Myocyte (in vitro differentiated cells): ENCODE measurements around the gene KATNB1. TPM values are rescaled to one million over a fixed set of nuclear protein-coding genes. Genes with fewer than 3 reads are reported as not detected.
"Not testable (repeated sequence)": the region's sequence is repeated elsewhere in the genome, so short reads cannot be mapped to it uniquely, and the experiment has no call there.

Source experiments
- DNase-seq: peaks from one replicate; pipeline ENCODE4 v3.0.0-alpha.2; 2012; ENCODE audit warnings: low read depth
- total RNA-seq: library from RNA; depleted of rRNA; stranded (reverse); fragments of >200 nt; gene quantifications from 2 replicates; pipeline ENCODE4 v1.2.3, GENCODE V29; 2014

KATNB1 gene
- total RNA-seq, 1 donor from 2014 or later: 51.3 TPM

DNA sequence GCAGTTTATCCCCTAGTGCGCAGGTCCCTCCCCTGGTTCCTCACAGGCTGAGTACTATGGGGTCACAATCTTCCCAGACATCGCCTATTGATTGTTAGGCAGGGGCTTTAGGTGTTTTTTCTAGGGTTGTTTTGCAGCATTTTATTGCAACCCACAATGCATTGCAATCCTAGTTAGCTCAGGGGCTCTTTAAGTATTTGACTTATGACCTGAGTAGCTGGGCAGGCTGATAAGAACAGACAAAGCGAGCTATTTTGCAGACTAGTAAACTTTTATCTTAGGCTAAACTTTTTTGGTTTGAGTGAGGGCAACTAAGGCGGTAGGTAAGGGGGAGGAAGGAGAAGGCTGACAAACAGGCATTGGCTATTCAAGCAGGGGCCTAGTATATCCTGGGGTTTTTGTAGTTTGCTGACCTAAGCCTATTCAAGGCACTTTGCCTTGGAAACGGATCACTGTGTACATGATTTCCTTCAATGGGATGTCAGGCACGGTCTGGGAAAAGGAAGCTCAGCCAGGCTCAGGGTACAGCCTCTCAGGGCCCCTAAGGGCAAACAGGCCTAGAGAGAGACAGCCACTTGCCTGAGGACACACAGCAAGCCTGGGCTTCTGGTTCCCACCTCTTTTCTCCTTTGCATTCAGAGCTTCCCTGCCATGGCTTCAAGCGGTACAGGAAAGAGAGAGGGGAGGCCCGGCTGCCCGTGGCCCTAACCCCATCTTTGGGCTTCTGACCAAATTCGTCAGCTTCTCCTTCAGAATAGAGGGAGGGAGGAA, 34.6 kb upstream of the KATNB1 start:
- DNase-seq: no peak

DNA sequence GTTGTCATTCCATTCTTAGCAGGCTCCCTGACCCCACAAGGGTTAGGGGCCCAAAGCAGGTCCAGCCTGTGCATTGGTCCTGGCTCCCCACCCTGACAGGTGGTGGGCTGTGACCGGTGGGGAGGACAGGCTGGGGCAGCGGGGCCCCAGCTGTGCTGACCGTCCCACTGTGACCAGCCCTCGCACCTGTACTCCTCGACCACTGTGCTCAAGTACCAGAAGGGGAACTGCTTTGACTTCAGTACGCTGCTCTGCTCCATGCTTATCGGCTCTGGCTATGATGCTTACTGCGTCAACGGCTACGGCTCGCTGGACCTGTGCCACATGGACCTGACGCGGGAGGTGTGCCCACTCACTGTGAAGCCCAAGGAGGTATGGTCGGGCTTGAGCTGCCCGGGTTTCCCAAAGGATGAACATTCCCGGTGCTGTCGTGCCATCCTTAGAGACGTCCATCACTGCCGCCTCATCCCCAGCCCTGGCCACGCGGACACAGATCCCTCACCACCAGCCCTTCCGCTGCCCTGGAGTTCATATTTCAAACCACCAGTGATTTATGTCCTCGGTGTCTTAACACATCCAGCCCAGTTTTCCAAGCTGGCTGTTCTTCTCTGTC, 33.7 kb upstream of the KATNB1 start:
- peak; percentile 49 for DNase-seq

DNA sequence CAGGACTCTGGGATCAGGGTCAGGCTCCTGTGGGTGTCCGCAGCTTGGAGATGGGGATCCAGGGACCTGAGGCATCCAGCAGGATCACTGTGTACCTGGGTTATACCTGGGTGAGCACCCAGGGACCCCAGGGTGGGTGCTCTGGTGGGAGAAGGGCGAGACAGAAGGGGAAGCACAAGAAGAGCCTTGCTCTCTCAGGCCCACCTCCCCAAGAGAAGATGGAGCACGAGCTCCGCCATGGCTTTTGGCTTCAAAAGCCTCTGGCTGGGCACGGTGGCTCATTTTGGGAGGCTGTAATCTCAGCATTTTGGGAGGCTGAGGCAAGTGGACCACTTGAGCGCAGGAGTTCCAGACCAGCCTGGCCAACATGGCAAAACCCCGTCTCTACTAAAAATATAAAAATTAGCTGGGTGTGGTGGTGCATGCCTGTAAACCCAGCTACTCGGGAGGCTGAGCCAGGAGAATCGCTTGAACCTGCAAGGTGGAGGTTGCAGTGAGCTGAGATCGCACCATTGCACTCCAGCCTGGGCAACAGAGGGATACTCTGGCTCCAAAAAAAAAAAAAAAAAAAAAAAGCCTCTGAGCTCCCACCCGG, 32.1 kb upstream of the KATNB1 start:
- no peak for DNase-seq

GRCh38 chr16:57704011-57704904, 31.3 kb upstream of the KATNB1 start:
- no peak for DNase-seq

DNA sequence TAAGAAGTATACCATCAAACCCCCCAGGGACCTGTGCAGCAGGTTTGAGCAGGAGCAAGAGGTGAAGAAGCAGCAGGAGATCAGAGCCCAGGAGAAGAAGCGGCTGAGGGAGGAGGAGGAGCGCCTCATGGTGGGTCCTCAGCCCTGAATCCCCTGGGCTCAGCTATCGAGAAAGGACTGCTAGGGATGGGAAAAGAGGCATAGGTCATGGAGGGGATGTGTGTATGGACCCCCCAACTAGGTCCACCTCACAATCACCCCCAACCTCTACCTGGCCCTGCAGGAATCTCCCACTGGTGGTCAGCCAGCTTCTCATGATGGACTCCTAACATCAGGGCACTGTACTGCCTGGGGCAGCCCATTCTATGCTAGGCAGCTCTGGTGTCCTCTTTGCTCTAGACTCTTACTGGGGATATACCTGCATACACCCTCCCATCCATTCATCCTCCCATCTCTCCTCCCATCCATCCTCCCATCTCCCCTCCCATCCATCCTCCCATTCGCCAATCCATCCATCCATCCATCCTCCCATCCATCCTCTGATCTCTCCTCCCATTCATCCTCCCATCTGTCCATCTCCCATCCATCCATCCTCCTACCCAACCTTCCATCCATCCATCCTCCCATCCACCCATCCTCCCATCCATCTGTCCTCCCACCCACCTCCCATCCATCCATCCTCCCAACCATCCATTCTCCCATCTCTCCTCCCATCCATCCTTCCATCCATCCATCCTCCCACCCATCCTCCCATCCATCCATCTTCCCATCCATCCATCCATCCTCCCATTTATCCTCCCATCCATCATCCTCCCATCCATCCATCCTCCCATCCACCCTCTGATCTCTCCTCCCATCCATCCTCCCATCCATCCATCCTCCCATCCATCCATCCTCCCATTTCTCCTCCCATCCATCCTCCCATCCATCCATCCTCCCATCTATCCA, 30.4 kb upstream of the KATNB1 start:
- no peak for DNase-seq

GRCh38 chr16:57706717-57707116, 28.9 kb upstream of the KATNB1 start:
- DNase-seq: no peak

- no peak for DNase-seq
These were observed 28.2 kb upstream of the KATNB1 start for GRCh38 chr16:57707331-57707730.

DNA sequence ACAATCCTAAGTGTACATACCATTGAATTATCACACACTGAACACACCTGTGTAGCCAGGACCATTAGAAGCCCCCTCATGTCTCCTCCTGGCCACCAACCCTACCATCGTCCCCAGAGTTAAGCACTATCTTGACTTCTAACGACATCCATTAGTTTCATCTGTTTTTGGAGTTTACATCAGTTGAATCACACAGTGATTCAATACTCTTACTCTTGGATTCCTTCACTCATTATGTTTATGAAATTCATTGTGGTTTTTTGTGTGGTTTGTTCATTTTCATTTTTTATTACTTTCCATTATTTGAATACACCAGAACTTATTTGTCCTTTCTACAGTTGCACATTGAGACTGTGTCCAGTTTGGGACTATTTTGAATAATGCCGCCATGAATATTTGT, 27.4 kb upstream of the KATNB1 start:
- no peak for DNase-seq

DNA sequence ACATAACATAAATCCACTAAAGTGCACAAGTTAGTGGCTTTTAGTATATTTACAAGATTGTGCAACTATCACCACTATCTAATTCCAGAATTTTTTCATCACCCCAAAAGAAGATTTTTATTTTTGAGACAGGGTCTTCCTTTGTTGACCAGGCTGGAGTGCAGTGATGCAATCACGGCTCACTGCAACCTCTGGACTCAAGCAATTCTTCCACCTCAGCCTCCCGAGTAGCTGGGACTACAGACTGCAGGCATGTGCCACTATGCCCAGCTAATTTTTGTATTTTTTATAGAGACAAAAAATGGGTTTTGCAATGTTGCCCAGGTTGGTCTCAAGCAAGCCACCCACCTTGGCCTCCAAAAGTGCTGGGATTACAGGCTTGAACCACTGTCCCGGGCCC, 25.9 kb upstream of the KATNB1 start:
- DNase-seq: no peak

DNA sequence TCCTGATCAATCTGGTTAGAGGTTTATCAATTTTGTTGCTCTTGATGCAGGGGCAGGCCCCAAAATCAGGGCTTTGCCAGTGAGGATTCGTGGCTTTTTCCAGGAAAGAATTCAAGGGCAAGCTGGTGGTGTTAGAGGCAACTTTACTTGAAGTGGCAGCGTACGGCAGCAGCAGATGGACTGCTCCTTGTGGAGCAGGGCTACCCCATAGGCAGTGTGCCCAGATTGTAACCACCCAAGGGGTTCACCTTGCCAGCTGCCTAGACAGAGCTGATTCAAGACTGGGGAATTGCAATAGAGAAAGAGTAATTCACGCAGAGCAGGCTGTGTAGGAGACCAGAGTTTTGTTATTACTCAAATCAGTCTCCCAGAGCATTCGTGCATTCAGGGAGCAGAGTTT, 24.2 kb upstream of the KATNB1 start:
- no peak for DNase-seq

DNA sequence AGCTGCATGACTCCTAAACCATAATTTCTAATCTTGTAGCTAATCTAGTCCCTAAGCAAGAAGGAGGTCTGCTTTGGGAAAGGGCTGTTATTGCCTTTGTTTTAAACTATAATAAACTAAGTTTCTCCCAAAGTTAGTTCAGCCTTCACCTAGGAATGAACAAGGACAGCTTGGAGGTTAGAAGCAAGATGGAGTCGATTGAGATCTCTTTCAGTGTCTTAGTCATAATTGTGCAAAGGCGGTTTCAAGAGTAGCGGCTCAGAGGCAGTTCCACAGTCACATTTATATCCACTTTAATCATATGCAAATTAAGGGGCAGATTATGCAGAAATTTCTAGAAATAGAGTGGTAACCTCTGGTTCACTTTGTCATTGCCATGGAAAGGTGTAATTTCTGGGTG, 23.6 kb upstream of the KATNB1 start:
- no peak for DNase-seq

DNA sequence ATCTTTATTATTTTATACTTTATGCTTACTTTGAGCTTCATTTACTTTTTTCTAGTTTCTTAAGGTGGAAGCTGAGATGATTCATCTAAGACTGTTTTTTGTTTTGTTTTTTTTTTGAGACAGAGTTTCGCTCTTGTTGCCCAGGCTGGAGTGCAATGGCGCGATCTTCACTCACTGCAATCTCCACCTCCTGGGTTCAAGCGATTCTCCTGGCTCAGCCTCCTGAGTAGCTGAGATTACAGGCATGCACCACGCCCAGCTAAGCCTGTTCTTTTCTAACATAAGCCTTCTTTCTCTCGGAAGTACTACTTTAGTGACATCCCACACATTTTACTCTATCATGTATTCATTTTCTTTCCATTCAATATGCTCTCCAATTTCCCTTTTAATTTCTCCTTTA, 23.0 kb upstream of the KATNB1 start:
- not testable (repeated sequence) for DNase-seq

DNA sequence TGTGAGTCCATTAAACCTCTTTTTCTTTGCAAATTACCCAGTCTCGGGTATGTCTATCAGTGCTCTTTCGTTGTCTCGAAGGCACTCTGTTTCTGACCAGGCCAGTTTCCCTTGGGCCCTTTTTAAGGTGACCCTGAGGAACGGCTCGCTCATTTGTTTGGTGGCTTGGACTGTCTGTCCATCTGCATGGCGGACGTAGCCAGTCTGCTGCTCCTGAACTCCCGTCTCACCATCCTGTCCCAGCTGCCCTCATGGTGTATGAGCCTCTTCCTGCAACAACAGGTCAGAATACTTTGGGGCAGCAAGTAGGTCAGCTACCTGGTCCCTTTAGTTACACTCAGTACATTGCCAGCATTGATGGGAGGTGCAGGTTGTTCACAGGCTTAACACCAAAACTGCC, 22.0 kb upstream of the KATNB1 start:
- no peak for DNase-seq

- DNase-seq: no peak
These were observed 21.5 kb upstream of the KATNB1 start for GRCh38 chr16:57714047-57714446.

DNA sequence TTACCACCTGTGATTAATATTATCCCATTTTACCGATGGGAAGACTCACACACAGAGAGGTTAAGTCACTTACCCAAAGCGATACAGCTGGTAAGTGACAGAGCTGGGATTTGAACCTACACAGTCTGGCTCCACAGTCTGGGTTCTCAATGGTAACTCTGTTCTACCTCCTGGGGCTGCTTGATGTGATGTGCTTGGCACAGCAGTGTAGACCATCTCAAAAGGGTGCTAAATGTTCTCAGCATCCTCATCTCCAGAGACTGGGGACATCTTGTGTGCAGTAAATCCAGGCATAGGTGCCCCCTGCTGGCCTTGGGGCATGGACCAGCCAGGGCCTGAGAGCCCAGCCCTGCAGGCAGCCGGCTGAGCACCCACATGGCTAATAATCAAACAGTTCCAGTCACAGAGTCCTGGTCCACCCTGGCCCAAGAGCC, 15.4 kb upstream of the KATNB1 start:
- DNase-seq: peak; percentile 65

DNA sequence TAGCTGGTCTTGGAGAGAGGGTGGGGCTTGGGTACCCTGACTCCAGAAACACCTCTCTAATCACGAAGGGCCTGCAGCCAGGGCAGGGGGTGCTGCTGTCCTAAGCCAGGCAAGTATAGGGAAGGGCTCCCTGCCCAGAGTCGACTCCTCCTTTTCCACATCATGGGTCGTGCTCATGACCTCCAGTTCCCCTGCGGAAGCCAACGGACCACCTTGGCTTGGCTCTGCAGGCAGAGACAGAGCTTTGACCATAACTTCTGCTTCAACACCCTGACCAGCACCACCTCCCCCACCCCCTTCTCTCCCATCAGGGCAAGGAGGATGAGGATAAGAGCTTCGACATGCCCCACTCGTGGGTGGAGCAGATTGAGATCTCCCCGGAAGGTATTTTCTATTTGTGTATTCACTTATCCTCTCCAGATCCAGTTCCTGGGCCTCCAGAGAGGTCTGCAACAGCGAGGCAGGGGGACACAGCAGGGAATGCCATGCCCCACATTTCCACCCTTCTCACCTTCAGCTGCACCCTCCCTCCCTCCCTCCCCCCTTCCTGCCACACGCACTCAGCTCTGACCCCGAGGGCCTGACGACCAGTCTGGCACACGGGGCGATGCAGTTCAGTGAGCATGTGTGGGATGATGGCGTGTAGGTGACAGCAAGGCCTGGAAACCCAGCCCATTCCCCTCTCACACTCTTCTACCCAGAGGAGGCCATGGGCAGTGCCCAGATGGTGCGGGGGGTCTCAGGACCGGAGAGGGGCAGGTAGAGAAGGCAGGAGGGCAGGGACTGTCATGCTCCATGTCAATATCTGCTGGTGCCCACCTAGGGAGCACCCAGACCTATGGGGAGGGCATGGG, 14.0 kb upstream of the KATNB1 start:
- DNase-seq: no peak

- DNase-seq: no peak
These were observed 13.4 kb upstream of the KATNB1 start for GRCh38 chr16:57722210-57722499.

DNA sequence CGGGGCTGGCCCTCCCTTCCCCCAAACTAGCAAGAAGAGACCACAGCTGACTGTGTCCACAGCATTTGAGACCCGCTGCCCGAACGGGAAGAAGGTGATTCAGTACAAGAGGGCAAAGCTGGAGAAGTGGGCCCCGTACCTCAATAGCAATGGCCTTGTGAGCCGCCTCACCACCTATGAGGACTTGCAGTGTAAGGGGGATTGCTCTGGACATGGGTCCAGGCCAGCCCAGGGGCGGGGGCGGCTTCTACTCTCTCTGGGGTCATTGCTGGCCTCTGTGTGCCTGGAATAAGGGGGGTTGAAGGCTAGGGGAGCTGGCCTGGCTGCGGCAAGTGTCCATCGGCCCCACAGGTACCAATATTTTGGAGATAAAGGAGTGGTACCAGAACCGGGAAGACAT, 12.9 kb upstream of the KATNB1 start:
- no peak for DNase-seq

DNA sequence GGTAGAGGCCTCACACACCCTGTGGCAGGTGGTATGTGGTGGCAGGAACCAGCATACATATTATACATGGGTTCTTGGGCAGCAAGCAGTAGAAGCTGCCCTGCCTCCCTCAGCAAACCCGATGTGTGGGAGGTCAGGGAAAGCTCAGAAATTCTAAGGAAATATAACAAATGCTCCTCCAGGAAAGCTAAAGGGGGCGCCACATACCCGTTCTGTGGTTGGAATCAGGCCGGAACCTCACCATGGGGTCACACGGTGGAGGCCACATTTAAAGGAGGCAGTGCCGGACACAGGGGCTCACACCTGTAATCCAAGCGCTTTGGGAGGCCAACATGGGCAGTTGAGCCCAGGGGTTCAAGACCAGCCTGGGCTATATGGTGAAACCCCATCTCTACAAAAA, 12.4 kb upstream of the KATNB1 start:
- DNase-seq: no peak

DNA sequence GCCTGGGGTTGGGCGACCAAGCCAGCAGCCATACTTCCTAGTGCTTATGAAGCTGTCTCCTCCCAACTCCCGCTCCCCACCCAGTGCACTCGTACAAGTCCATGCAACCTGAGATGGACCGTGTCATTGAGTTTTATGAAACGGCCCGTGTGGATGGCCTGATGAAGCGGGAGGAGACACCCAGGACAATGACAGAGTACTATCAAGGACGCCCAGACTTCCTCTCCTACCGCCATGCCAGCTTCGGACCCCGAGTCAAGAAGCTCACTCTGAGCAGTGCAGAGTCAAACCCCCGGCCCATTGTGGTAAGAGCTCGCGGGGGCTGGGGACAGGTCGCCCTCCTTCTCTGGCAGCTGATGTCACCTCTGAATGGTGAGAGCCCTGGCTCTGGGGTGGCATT, 11.0 kb upstream of the KATNB1 start:
- DNase-seq: no peak
